WTC11 (cell line): ENCODE measurements around the gene SENP7. TPM values are rescaled to one million over a fixed set of nuclear protein-coding genes. Genes with fewer than 3 reads are reported as not detected.

Source experiments
- AR ChIP-seq: fragments of 250-450 bp; sonication (Bioruptor Pico); IDR thresholded peaks from 2 replicates; pipeline ENCODE4 v1.9.0; 2021; ENCODE audit warnings: mild to moderate bottlenecking
- CDX4 ChIP-seq: fragments of 250-450 bp; sonication (Bioruptor Pico); IDR thresholded peaks from 2 replicates; pipeline ENCODE4 v1.9.0; 2021; ENCODE audit warnings: moderate library complexity, mild to moderate bottlenecking, inconsistent platforms, borderline replicate concordance
- E2F4 ChIP-seq: sonication (generic); formaldehyde crosslinking; IDR thresholded peaks from 2 replicates; pipeline ENCODE4 v1.8.1; 2022; ENCODE audit warnings: low read depth, mild to moderate bottlenecking, moderate library complexity, missing genetic modification reagents, borderline replicate concordance
- E2F5 ChIP-seq: sonication (generic); formaldehyde crosslinking; IDR thresholded peaks from 2 replicates; pipeline ENCODE4 v1.8.1; 2022; ENCODE audit warnings: mild to moderate bottlenecking, moderate library complexity, missing genetic modification reagents
- EMX1 ChIP-seq: fragments of 250-450 bp; sonication (Bioruptor Pico); IDR thresholded peaks from 2 replicates; pipeline ENCODE4 v1.8.0; 2021; ENCODE audit warnings: mild to moderate bottlenecking
- FOXJ3 ChIP-seq: sonication (generic); formaldehyde crosslinking; IDR thresholded peaks from 2 replicates; pipeline ENCODE4 v1.9.0; 2021; ENCODE audit warnings: missing genetic modification reagents, mild to moderate bottlenecking, borderline replicate concordance
- FOXP1 ChIP-seq: sonication (generic); formaldehyde crosslinking; IDR thresholded peaks from 2 replicates; pipeline ENCODE4 v1.8.0; 2022; ENCODE audit warnings: missing genetic modification reagents, mild to moderate bottlenecking, moderate library complexity, borderline replicate concordance
- GABPB1 ChIP-seq: sonication (generic); formaldehyde crosslinking; IDR thresholded peaks from 2 replicates; pipeline ENCODE4 v1.8.1; 2023; ENCODE audit warnings: mild to moderate bottlenecking, missing genetic modification reagents
- GRHL2 ChIP-seq: fragments of 250-450 bp; sonication (Bioruptor Pico); IDR thresholded peaks from 2 replicates; pipeline ENCODE4 v1.8.0; 2022; ENCODE audit warnings: mild to moderate bottlenecking, moderate library complexity; ENCODE audit not compliant: insufficient replicate concordance, severe bottlenecking
- JAZF1 ChIP-seq: fragments of 250-450 bp; sonication (Bioruptor Pico); IDR thresholded peaks from 2 replicates; pipeline ENCODE4 v1.9.0; 2021; ENCODE audit warnings: moderate library complexity, mild to moderate bottlenecking, inconsistent platforms
- KAT7 ChIP-seq: sonication (generic); formaldehyde crosslinking; IDR thresholded peaks from 2 replicates; pipeline ENCODE4 v1.8.1; 2023; ENCODE audit warnings: missing genetic modification reagents, mild to moderate bottlenecking, borderline replicate concordance
- NFE2L1 ChIP-seq: sonication (generic); formaldehyde crosslinking; IDR thresholded peaks from 2 replicates; pipeline ENCODE4 v1.8.1; 2023; ENCODE audit warnings: missing genetic modification reagents
- OVOL2 ChIP-seq: fragments of 250-450 bp; sonication (Bioruptor Pico); IDR thresholded peaks from 2 replicates; pipeline ENCODE4 v1.9.0; 2021; ENCODE audit warnings: mild to moderate bottlenecking, borderline replicate concordance
- PRDM15 ChIP-seq: sonication (generic); formaldehyde crosslinking; IDR thresholded peaks from 2 replicates; pipeline ENCODE4 v1.8.0; 2022; ENCODE audit warnings: missing genetic modification reagents
- SMAD3 ChIP-seq: sonication (generic); formaldehyde crosslinking; IDR thresholded peaks from 2 replicates; pipeline ENCODE4 v1.8.0; 2022; ENCODE audit warnings: missing genetic modification reagents, mild to moderate bottlenecking, borderline replicate concordance
- STAT6 ChIP-seq: sonication (generic); formaldehyde crosslinking; conservative IDR thresholded peaks from 2 replicates; pipeline ENCODE4 v1.8.1; 2023; ENCODE audit warnings: mild to moderate bottlenecking, low read depth, missing genetic modification reagents, moderate library complexity
- TCF7 ChIP-seq: sonication (generic); formaldehyde crosslinking; IDR thresholded peaks from 2 replicates; pipeline ENCODE4 v1.8.0; 2022; ENCODE audit warnings: mild to moderate bottlenecking, low read depth, missing genetic modification reagents, moderate library complexity
- TEAD4 ChIP-seq: sonication (generic); formaldehyde crosslinking; IDR thresholded peaks from 2 replicates; pipeline ENCODE4 v1.8.0; 2022; ENCODE audit warnings: mild to moderate bottlenecking, missing genetic modification reagents
- ZBTB43 ChIP-seq: sonication (generic); formaldehyde crosslinking; IDR thresholded peaks from 2 replicates; pipeline ENCODE4 v1.8.1; 2023; ENCODE audit warnings: mild to moderate bottlenecking, missing genetic modification reagents
- ZNF232 ChIP-seq: sonication (generic); formaldehyde crosslinking; IDR thresholded peaks from 2 replicates; pipeline ENCODE4 v1.8.0; 2022; ENCODE audit warnings: mild to moderate bottlenecking, missing genetic modification reagents
- ZNF281 ChIP-seq: sonication (generic); formaldehyde crosslinking; IDR thresholded peaks from 2 replicates; pipeline ENCODE4 v1.8.0; 2023; ENCODE audit warnings: mild to moderate bottlenecking, missing genetic modification reagents
- ZNF396 ChIP-seq: fragments of 250-450 bp; sonication (Bioruptor Pico); IDR thresholded peaks from 2 replicates; pipeline ENCODE4 v1.8.0; 2021; ENCODE audit warnings: mild to moderate bottlenecking, moderate library complexity, borderline replicate concordance
- total RNA-seq: library from RNA; stranded (reverse); gene quantifications from 3 replicates; pipeline ENCODE4 v1.2.3, GENCODE V29; 2021

The SENP7 gene
- total RNA-seq, 1 experiment from 2014 or later: 10.5 TPM

GRCh38 chr3:101561630-101562328, 48.8 kb upstream of the SENP7 start, which contains the start of gene TRMT10C (continued):
- TF ChIP-seq JAZF1 (CRISPR knock-in tag) (no peak), FOXP1 (CRISPR knock-in tag) (peak; percentile 80; the same call in 1 of the 2 replicates), E2F5 (no peak), GRHL2 (CRISPR knock-in tag) (no peak), STAT6 (CRISPR knock-in tag) (no peak), FOXJ3 (no peak), TEAD4 (CRISPR knock-in tag) (no peak), NFE2L1 (CRISPR knock-in tag) (peak; percentile 66; the same call in 1 of the 2 replicates), GABPB1 (CRISPR knock-in tag) (peak; percentile 84), ZBTB43 (CRISPR knock-in tag) (no peak), ZNF281 (CRISPR knock-in tag) (0 out of 2 replicates have a peak, but pooled peaks have one; percentile 39), OVOL2 (no peak), EMX1 (CRISPR knock-in tag) (no peak), E2F4 (CRISPR knock-in tag) (no peak), AR (CRISPR knock-in tag) (no peak), CDX4 (CRISPR knock-in tag) (no peak), PRDM15 (CRISPR knock-in tag) (no peak), SMAD3 (CRISPR knock-in tag) (0 out of 2 replicates have a peak, but pooled peaks have one; percentile 30), TCF7 (CRISPR knock-in tag) (no peak), KAT7 (CRISPR knock-in tag) (no peak), ZNF232 (CRISPR knock-in tag) (no peak), ZNF396 (CRISPR knock-in tag) (no peak)
